Adipose tissue (tissue), 3 donors: Measurements from ENCODE around the gene LAMA1. TPM values are rescaled to one million over a fixed set of nuclear protein-coding genes. Genes with fewer than 3 reads are reported as not detected.

Experiments used
- H3K27ac ChIP-seq: one replicate; pipeline ENCODE4 v1.5.1; 2013; ENCODE audit warnings: low read depth, low read length
- WGBS, 3 donors: extraction: QIAGEN DNeasy Blood & Tissue Kit; methylation state at CpG; one replicate each; pipeline ENCODE4 v1.1.7; 2013; 5-methylcytosine and 5-hydroxymethylcytosine counted together
- polyA plus RNA-seq, 3 donors: library from polyadenylated mRNA; stranded (reverse); fragments of 200-250 nt; gene quantifications; one replicate each; pipeline ENCODE4 v1.2.3, GENCODE V29; 2013
- donor health status: healthy with polysubstance abuse.
- donor health status: Bipolar disorder and iron deficiency.
- donor health status: healthy.

LAMA1 gene
- polyA plus RNA-seq, 3 donors = 0.34 to 3.4 (median 1.5) TPM

GRCh38 chr18:6963452-6964097 lies 154.0 kb downstream of the LAMA1 start:
- H3K27ac ChIP-seq = no peak overlapping the region
- WGBS, 3 donors = 94 to 98% (median 95%) methylated on average over 2 of the region's 2 CpGs

- H3K27ac ChIP-seq = no peak overlapping the region
- WGBS, 3 donors = 77 to 86% (median 82%) methylated on average over 9 of the region's 9 CpGs
Measured at GRCh38 chr18:6962571-6963451, 154.8 kb downstream of the LAMA1 start.

DNA sequence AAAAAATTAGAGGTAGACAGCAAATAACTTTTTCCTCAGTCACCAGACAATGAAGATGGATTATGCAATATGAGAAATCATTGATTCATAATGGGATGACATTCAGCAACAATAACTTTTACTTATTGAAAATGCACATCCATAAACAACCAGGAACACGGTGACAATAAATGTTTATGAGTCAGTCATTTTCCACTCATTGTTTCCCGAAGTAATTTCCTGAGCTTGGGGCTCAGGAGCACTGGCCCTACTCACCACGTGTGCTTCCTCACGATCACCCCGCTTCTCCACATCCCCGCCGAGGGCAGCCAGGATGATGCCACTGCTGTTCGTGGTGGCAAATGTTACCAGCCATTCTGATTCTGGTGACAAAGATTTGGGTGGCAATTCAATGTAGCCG lies 156.3 kb downstream of the LAMA1 start:
- no peak overlapping the region for H3K27ac ChIP-seq
- WGBS, 3 donors = 73 to 86% (median 75%) methylated on average over 9 of the region's 9 CpGs

- 57 to 92% (median 85%) methylated on average over 2 of the region's 2 CpGs for WGBS, 3 donors
- H3K27ac ChIP-seq = no peak overlapping the region
Measured at GRCh38 chr18:6960656-6961055, 156.9 kb downstream of the LAMA1 start.

DNA sequence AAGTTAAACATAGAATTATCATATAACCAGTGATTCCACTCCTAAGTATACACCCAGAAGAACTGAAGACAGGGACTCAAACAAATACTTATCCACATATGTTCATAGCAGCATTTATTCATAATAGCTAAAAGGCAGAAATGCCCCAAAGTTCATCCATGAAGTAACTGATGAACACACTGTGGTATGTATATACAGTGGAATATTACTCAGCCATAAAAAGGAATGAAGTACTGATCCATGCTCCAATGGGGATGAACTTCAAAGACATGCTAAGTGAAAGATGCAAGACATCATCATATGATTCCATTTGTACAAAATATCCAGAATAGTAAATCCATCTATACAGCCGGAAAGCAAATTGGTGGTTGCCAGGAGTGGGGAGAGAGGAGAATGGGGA lies 157.5 kb downstream of the LAMA1 start:
- 94 to 100% (median 97%) methylated on average over 1 of the region's 1 CpG for WGBS, 3 donors
- no peak overlapping the region for H3K27ac ChIP-seq

GRCh38 chr18:6959110-6959509 lies 158.5 kb downstream of the LAMA1 start:
- WGBS, 3 donors = 92 to 94% (median 92%) methylated on average over 12 of the region's 12 CpGs
- no peak overlapping the region for H3K27ac ChIP-seq

GRCh38 chr18:6956999-6957398 lies 160.6 kb downstream of the LAMA1 start:
- 38 to 94% (median 93%) methylated on average over 12 of the region's 12 CpGs for WGBS, 3 donors
- no peak overlapping the region for H3K27ac ChIP-seq

GRCh38 chr18:6956495-6956894 lies 161.1 kb downstream of the LAMA1 start:
- WGBS, 3 donors = 58 to 92% (median 90%) methylated on average over 5 of the region's 5 CpGs
- H3K27ac ChIP-seq = no peak overlapping the region

- no peak overlapping the region for H3K27ac ChIP-seq
- 95 to 97% (median 97%) methylated on average over 18 of the region's 18 CpGs for WGBS, 3 donors
Measured at GRCh38 chr18:6955304-6955703, 162.3 kb downstream of the LAMA1 start.

- 59 to 94% (median 86%) methylated on average over 4 of the region's 4 CpGs for WGBS, 3 donors
Measured at GRCh38 chr18:6954501-6954900, 163.1 kb downstream of the LAMA1 start.

GRCh38 chr18:6951336-6952090 lies 166.1 kb downstream of the LAMA1 start:
- no peak overlapping the region for H3K27ac ChIP-seq
- 76 to 90% (median 76%) methylated on average over 17 of the region's 17 CpGs for WGBS, 3 donors

More at GRCh38 chr18:6954501-6954900, 163.1 kb downstream of the LAMA1 start:
- no peak overlapping the region for H3K27ac ChIP-seq

DNA sequence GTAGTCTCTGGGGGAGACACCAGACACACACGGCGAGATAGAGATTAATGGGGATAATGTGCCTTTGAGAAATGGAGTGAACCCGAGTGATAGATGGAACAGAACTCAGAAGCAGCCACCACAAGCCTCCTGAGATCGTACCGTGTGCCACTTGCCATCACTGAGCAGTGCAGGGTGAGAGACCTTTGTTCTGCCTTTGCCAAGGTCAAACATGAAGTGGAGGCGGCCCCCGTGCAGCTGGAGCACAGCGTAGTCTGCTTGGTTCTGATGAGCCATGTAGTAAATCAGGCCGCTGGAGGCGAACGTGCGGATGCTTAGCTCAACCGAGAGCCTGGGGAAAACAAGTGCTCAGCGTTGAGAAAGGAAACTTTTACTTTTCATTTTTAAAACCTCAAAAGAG lies 167.0 kb downstream of the LAMA1 start:
- 28 to 80% (median 78%) methylated on average over 14 of the region's 14 CpGs for WGBS, 3 donors
- no peak overlapping the region for H3K27ac ChIP-seq

DNA sequence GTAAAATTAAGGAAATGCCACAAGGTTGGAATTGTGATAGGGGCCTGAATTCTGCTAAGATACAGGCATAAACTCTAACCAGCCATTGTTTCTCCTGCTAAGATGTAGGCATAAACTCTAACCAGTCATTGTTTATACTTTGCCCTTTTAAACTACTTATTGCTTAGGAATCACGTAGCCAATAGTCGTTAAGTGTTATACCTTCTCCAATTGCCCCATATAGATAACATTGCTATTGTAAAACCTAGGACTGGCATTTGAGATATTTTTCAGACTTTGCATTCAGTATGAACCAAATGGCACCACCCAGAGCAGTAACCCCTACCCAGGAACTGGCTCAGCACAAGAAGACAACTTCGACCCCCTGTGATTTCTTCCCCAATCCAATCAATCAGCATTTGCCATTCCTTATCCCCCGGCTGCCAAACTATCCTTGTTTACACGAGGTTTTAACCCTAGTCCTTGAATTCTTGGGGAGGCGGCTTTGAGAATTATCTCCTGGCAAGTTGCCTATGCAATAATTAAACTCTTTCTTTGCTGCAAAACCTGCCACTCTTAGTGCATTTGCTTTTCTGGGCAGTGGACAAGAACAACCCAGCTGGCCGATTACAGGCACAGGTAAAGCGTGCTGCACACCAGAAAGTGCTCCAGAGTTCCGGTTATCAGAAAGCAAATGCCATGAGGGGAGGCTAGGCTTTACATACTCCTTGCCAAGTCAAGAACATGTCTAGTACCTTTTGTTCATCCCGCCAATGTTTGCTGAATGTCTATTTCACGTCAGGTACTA lies 167.6 kb downstream of the LAMA1 start:
- H3K27ac ChIP-seq = no peak overlapping the region

GRCh38 chr18:6948281-6949055 lies 169.1 kb downstream of the LAMA1 start:
- no peak overlapping the region for H3K27ac ChIP-seq
- WGBS, 3 donors = 64 to 87% (median 81%) methylated on average over 16 of the region's 16 CpGs

More for the DNA sequence above, 167.6 kb downstream of the LAMA1 start:
- WGBS, 3 donors = 36 to 74% (median 71%) methylated on average over 11 of the region's 11 CpGs

- no peak overlapping the region for H3K27ac ChIP-seq
- 72 to 80% (median 76%) methylated on average over 10 of the region's 10 CpGs for WGBS, 3 donors
Measured at GRCh38 chr18:6947338-6948030, 170.1 kb downstream of the LAMA1 start.

GRCh38 chr18:6943143-6943542 lies 174.5 kb downstream of the LAMA1 start:
- H3K27ac ChIP-seq = no peak overlapping the region
- WGBS, 3 donors = 60 to 96% (median 87%) methylated on average over 6 of the region's 6 CpGs

- H3K27ac ChIP-seq = no peak overlapping the region
- whole genome bisulfite sequencing, 3 donors = 40 to 88% (median 78%) methylated on average over 3 of the region's 3 CpGs
Measured at GRCh38 chr18:6942742-6943141, 174.9 kb downstream of the LAMA1 start.
